Neural crest cell (in vitro differentiated cells): Measurements from ENCODE around the gene PLPP7. TPM values are rescaled to one million over a fixed set of nuclear protein-coding genes. Genes with fewer than 3 reads are reported as not detected.
"Not testable (repeated sequence)": the region's sequence is repeated elsewhere in the genome, so short reads cannot be mapped to it uniquely, and the experiment has no call there.

Experiments
- DNase-seq: peaks from one replicate; pipeline ENCODE4 v3.0.0; 2021; ENCODE audit warnings: low read depth, mixed read lengths, low spot score
- H3K27ac Mint-ChIP-seq: one replicate; pipeline ENCODE4 v1.8.0; 2021; ENCODE audit warnings: mild to moderate bottlenecking, mixed read lengths; ENCODE audit not compliant: unreplicated experiment
- H3K27me3 Mint-ChIP-seq: 2 replicates; pipeline ENCODE4 v1.8.0; 2021; ENCODE audit warnings: low read depth, mild to moderate bottlenecking, mixed read lengths
- H3K36me3 Mint-ChIP-seq: 2 replicates; pipeline ENCODE4 v1.8.0; 2021; ENCODE audit warnings: low read depth, mild to moderate bottlenecking, mixed read lengths
- H3K4me1 Mint-ChIP-seq: 2 replicates; pipeline ENCODE4 v1.8.0; 2021; ENCODE audit warnings: mixed read lengths
- H3K4me3 Mint-ChIP-seq: one replicate; pipeline ENCODE4 v1.8.0; 2021; ENCODE audit warnings: mild to moderate bottlenecking, mixed read lengths
- H3K9me3 Mint-ChIP-seq: 2 replicates; pipeline ENCODE4 v1.8.0; 2021; ENCODE audit warnings: mixed read lengths
- total RNA-seq: library from RNA; stranded (reverse); gene quantifications from 2 replicates; pipeline ENCODE4 v1.2.1, GENCODE V29; 2021
- TF ChIP-seq, protein P1 (sequence below): fragments of 200-600 bp; sonication (generic); conservative IDR thresholded peaks from 2 replicates; pipeline ENCODE4 v1.5.0; 2021; ENCODE audit warnings: antibody characterized with exemption, mild to moderate bottlenecking

The PLPP7 gene
- total RNA-seq, 1 donor from 2014 or later: 6.9 TPM

DNA sequence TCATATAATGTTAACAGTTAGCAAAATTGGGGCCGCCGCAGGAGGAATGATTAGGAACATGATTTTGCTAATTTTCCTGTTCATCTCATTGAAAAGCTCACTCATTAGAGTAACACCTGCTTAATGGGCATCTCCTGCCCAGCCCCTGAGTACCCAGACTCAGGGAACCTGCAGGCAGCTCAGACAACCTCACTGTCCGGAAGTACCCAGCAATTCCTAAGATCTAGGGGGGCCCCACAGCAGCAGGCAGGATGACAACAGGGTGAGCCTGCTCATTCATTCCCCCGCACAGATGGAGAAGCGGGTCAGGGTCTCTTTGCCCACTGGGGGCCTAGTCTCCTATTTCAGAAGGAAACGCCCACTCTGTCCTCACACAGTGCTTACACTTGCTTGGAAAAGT, 25.8 kb upstream of the PLPP7 start:
- no peak overlapping the region for H3K27ac Mint-ChIP-seq
- TF ChIP-seq, protein P1, sequence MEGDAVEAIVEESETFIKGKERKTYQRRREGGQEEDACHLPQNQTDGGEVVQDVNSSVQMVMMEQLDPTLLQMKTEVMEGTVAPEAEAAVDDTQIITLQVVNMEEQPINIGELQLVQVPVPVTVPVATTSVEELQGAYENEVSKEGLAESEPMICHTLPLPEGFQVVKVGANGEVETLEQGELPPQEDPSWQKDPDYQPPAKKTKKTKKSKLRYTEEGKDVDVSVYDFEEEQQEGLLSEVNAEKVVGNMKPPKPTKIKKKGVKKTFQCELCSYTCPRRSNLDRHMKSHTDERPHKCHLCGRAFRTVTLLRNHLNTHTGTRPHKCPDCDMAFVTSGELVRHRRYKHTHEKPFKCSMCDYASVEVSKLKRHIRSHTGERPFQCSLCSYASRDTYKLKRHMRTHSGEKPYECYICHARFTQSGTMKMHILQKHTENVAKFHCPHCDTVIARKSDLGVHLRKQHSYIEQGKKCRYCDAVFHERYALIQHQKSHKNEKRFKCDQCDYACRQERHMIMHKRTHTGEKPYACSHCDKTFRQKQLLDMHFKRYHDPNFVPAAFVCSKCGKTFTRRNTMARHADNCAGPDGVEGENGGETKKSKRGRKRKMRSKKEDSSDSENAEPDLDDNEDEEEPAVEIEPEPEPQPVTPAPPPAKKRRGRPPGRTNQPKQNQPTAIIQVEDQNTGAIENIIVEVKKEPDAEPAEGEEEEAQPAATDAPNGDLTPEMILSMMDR: no peak
- no peak for DNase-seq
- H3K4me3 Mint-ChIP-seq: no peak overlapping the region
- no peaks in the 10 kb centered on the region for H3K36me3 Mint-ChIP-seq
- peaks cover 4% of the 10 kb centered on the region for H3K4me1 Mint-ChIP-seq
- no peaks in the 10 kb centered on the region for H3K9me3 Mint-ChIP-seq
- no peaks in the 10 kb centered on the region for H3K27me3 Mint-ChIP-seq

DNA sequence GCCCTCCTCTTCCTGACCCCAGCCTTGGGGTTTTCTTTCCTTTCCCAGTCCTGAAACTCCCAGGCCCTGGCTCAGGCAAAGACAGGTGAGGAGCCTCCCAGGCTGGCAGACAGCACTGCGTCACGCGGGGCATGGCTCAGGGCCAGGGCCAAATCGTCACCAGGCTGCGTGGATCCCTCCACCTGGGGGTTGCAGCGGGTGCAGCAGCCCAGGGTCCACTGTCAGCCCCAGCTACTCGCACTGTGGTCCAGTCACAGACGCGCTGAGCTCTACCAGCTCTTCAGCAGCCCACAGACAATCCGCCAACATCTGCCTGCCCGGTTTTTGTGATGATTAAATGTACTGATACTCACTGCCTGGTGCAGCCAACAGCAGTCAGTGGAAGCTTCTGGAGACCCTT, 25.3 kb upstream of the PLPP7 start:
- no peak for DNase-seq
- H3K27ac Mint-ChIP-seq: no peak overlapping the region
- TF ChIP-seq, protein P1: no peak
- H3K27me3 Mint-ChIP-seq: no peaks in the 10 kb centered on the region
- H3K36me3 Mint-ChIP-seq: no peaks in the 10 kb centered on the region
- no peaks in the 10 kb centered on the region for H3K9me3 Mint-ChIP-seq
- no peak overlapping the region for H3K4me3 Mint-ChIP-seq
- peaks cover 4% of the 10 kb centered on the region for H3K4me1 Mint-ChIP-seq

DNA sequence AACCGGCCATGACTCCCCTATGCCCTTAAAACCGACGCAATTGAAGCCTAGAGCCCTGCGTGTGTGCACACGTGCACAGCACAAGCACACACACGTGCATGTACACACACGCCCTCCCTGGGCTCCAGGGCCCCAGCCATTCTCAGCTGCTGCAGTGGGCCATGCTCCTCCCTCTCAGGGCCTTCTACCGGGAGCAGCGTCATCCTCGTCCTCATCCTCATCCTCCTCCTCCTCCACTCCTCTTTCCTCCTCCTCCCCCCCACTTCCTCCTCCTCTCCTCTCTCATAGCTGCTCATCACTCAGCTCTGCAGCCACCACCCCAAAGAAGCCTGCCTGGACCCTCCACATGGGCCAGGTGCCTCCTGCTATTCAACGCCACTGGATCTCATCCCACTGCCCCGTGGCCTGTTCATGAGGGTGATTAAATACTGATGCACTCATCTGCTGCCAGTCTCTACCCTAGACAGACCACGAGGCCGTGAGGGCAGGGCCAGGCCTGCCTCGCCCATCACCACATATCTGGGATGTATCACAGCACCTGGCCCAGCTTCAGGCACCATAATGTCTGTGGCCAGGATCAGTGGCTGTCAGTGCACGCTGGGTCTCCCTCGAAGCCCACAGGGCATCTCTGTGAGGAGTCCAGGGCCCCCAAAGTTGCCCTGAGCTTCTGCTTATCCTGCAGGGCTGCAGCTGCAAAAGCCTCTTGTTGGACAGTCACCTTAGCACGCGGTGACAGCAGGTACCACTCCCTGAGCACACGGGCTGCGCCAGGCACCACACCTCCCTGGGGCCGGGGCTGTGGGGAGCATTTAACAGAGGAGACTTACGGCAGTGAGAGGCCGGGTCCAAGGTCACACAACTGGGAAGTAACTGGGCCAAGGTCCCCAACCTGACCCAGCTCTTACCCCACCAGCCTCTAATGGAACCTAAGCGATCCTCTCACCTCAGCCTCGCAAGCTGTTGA, 23.0 kb upstream of the PLPP7 start:
- no peaks in the 10 kb centered on the region for H3K27me3 Mint-ChIP-seq
- TF ChIP-seq, protein P1: no peak
- no peak overlapping the region for H3K4me3 Mint-ChIP-seq
- no peaks in the 10 kb centered on the region for H3K9me3 Mint-ChIP-seq
- peaks cover 4% of the 10 kb centered on the region for H3K4me1 Mint-ChIP-seq
- H3K36me3 Mint-ChIP-seq: no peaks in the 10 kb centered on the region
- no peak for DNase-seq
- no peak overlapping the region for H3K27ac Mint-ChIP-seq

DNA sequence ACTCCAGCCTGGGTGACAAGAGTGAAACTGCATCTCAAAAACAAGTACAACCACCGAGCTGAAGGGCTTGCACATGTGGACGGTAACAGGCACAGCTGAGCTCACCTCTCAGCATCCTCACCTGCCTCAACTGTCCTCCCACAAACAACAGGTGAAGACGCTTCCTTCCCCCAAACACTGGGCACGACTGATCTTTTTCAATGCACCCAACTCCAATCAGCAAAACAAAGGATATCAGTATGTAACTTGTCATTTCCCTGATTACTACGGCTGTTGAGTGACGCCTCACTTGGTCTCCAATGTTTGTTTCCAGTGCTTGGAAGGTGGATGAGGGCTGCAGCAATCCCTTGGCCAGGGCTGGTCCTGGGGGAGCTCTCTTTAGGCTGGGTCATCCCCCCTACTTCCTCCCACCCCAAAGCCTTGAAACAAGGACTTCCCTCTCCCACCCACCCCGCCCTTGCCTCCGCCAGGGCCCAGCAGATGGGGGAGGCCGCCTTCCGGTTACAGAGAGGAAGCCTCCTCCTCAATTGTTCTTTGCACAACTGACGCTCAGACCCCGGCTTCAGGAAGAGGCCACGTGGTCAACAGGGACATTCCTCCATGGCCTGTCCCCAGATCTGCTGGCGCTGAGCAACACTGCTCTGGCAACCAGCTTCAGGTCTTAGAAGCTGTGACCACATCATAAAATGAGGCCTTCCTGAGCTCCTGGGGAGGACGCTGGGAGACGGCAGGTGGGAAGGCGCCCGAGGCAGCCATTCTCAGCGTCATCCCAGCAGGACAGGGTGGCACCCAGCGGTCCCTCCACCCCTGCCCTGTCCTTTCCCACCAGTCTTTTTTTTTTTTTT, 19.1 kb upstream of the PLPP7 start:
- Mint-ChIP-seq H3K27me3 (peaks cover 9% of the 10 kb centered on the region), H3K4me1 (peaks cover 5% of the 10 kb centered on the region), H3K4me3 (no peak overlapping the region), H3K9me3 (no peaks in the 10 kb centered on the region), H3K27ac (no peak overlapping the region), H3K36me3 (no peaks in the 10 kb centered on the region)
- DNase-seq: no peak
- TF ChIP-seq, protein P1: no peak

DNA sequence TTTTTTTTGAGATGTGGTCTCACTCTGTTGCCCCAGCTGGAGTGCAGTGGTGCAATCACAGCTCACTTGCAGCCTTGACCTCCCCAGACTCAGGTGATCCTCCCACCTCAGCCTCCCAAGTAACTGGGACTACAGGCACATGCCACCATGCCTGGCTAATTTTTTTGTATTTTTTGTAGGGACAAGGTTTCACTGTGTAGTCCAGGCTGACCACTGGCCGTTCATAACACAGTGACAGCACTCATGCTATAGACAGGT, 18.6 kb upstream of the PLPP7 start:
- H3K9me3 Mint-ChIP-seq, H3K4me3 Mint-ChIP-seq, H3K36me3 Mint-ChIP-seq, H3K27ac Mint-ChIP-seq, DNase-seq: not testable (repeated sequence)
- Mint-ChIP-seq H3K27me3 (peaks cover 15% of the 10 kb centered on the region), H3K4me1 (peaks cover 10% of the 10 kb centered on the region)
